Measurements from ENCODE around the gene UCN2.

Gene UCN2

GRCh38 chr3:48548729-48549705 lies 14.6 kb downstream of the UCN2 start:
- no peak overlapping the region for H3K4me3 ChIP-seq (ENCODE audit: low read depth, low read length)
- peak; percentile 81 for DNase-seq (ENCODE audit: low read depth)
- peak; percentile 95 for TF ChIP-seq CTCF (conservative IDR thresholded peaks at IDR 0.05; ENCODE audit: low read depth, low read length)

- TF ChIP-seq CTCF (conservative IDR thresholded peaks at IDR 0.05; ENCODE audit: low read depth, low read length): no peak
- no peak for DNase-seq (ENCODE audit: low read depth)
- H3K4me3 ChIP-seq (ENCODE audit: low read depth, low read length): no peak overlapping the region
Measured at GRCh38 chr3:48548126-48548525, 15.5 kb downstream of the UCN2 start.

- DNase-seq (ENCODE audit: low read depth): no peak
- H3K4me3 ChIP-seq (ENCODE audit: low read depth, low read length): no peak overlapping the region
- TF ChIP-seq CTCF (conservative IDR thresholded peaks at IDR 0.05; ENCODE audit: low read depth, low read length): peak; percentile 13
Measured at GRCh38 chr3:48546203-48546829, 17.3 kb downstream of the UCN2 start.

GRCh38 chr3:48544141-48544540 lies 19.4 kb downstream of the UCN2 start:
- H3K4me3 ChIP-seq (ENCODE audit: low read depth, low read length): no peak overlapping the region
- TF ChIP-seq CTCF (conservative IDR thresholded peaks at IDR 0.05; ENCODE audit: low read depth, low read length): no peak
- DNase-seq (ENCODE audit: low read depth): no peak

- TF ChIP-seq CTCF (conservative IDR thresholded peaks at IDR 0.05; ENCODE audit: low read depth, low read length): no peak
- no peak overlapping the region for H3K4me3 ChIP-seq (ENCODE audit: low read depth, low read length)
- no peak for DNase-seq (ENCODE audit: low read depth)
Measured at GRCh38 chr3:48543271-48543866, 20.2 kb downstream of the UCN2 start.

- DNase-seq (ENCODE audit: low read depth): no peak
- no peak overlapping the region for H3K4me3 ChIP-seq (ENCODE audit: low read depth, low read length)
- TF ChIP-seq CTCF (conservative IDR thresholded peaks at IDR 0.05; ENCODE audit: low read depth, low read length): no peak
Measured at GRCh38 chr3:48538451-48538850, 25.1 kb downstream of the UCN2 start.
